BJ (cell line): ENCODE data around the gene C20orf144. TPM values are rescaled to one million over a fixed set of nuclear protein-coding genes. Genes with fewer than 3 reads are reported as not detected.

Source experiments
- CTCF ChIA-PET: fragments of 350-600 bp; formaldehyde crosslinking; extraction: SDS; loops from one replicate; lab custom pipeline; 2021; ENCODE audit warnings: antibody characterized with exemption, inconsistent platforms; lab: Yijun Ruan, JAX
- POLR2A ChIA-PET: fragments of 300-600 bp; sonication (Branson Sonifier 250); formaldehyde crosslinking; extraction: SDS; loops from one replicate; lab custom pipeline; 2021; ENCODE audit warnings: antibody characterized with exemption; lab: Charles Lee
- DNase-seq: peaks from one replicate; pipeline ENCODE4 v3.0.0-alpha.2; 2011; ENCODE audit warnings: low read depth
- H3K27me3 ChIP-seq: 2 replicates; pipeline ENCODE4 v1.6.0; 2011; ENCODE audit warnings: low read length; ENCODE audit not compliant: control insufficient read depth, insufficient read depth
- H3K36me3 ChIP-seq: 2 replicates; pipeline ENCODE4 v1.5.1; 2011; ENCODE audit warnings: low read length; ENCODE audit not compliant: control insufficient read depth, insufficient read depth
- H3K4me3 ChIP-seq: 2 replicates; pipeline ENCODE4 v1.5.1; 2011; ENCODE audit warnings: low read depth, mild to moderate bottlenecking, control low read depth, low read length
- CTCF ChIP-seq: IDR thresholded peaks from 2 replicates; pipeline ENCODE4 v1.5.1; 2011; ENCODE audit warnings: low read depth, mild to moderate bottlenecking, control low read depth, inconsistent platforms, low read length, moderate library complexity; ENCODE audit not compliant: insufficient read depth
- polyA plus RNA-seq: library from polyadenylated mRNA; depleted of rRNA; stranded (reverse); fragments of >200 nt; gene quantifications from 2 replicates; pipeline ENCODE4 v1.2.3, GENCODE V29; 2011

The C20orf144 gene
- polyA plus RNA-seq, 1 experiment = 0.22 TPM

- POLR2A ChIA-PET = no interaction called here
- CTCF ChIA-PET = interaction anchor here (0.5 kb wide), 1 partner anchor 122 kb away, joined by 3 read pairs; no protein-coding TSS in a partner anchor
- peak; percentile 52 for DNase-seq
- Histone ChIP-seq H3K27me3 (no peaks in the 10 kb centered on the region), H3K36me3 (no peaks in the 10 kb centered on the region), H3K4me3 (peak within 1 kb of the TSS; percentile 35)
- peak; percentile 40 for TF ChIP-seq CTCF
Measured at GRCh38 chr20:33686100-33686983, 24.2 kb downstream of the C20orf144 start, which contains the start of gene E2F1. TSS of gene E2F1 (minus strand) at chr20:33686385. CDS start at chr20:33686264, 121 bp downstream.

GRCh38 chr20:33686984-33687366 is 24.8 kb downstream of the C20orf144 start:
- ChIA-PET POLR2A (no interaction called here), CTCF (interaction anchor here (0.5 to 1.0 kb wide), 2 partner anchors 9 to 121 kb away, joined by 3 read pairs; no protein-coding TSS in a partner anchor)
- TF ChIP-seq CTCF = no peak
- no peak overlapping the region for H3K4me3 ChIP-seq
- H3K27me3 ChIP-seq = no peaks in the 10 kb centered on the region
- H3K36me3 ChIP-seq = no peaks in the 10 kb centered on the region
- DNase-seq = no peak

- ChIA-PET CTCF (interaction anchor here (1.0 to 1.2 kb wide), 3 partner anchors 8 to 45 kb away, joined by 3 read pairs; no protein-coding TSS in a partner anchor), POLR2A (no interaction called here)
- no peak for TF ChIP-seq CTCF
- no peak for DNase-seq
- Histone ChIP-seq H3K36me3 (no peaks in the 10 kb centered on the region), H3K27me3 (no peaks in the 10 kb centered on the region), H3K4me3 (no peak overlapping the region)
Measured at GRCh38 chr20:33687370-33687915, 25.3 kb downstream of the C20orf144 start.

- ChIA-PET CTCF (interaction anchor here (1.0 to 1.2 kb wide), 3 partner anchors 8 to 44 kb away, joined by 3 read pairs; no protein-coding TSS in a partner anchor), POLR2A (no interaction called here)
- Histone ChIP-seq H3K4me3 (no peak overlapping the region), H3K27me3 (no peaks in the 10 kb centered on the region), H3K36me3 (no peaks in the 10 kb centered on the region)
- TF ChIP-seq CTCF = no peak
- no peak for DNase-seq
Measured at GRCh38 chr20:33687993-33688937, 26.1 kb downstream of the C20orf144 start.
